ENCODE results near the gene INHBE. TPM values are rescaled to one million over a fixed set of nuclear protein-coding genes. Genes with fewer than 3 reads are reported as not detected.

INHBE gene
- total RNA-seq, 1 donor from 2014 or later = 0.27 TPM

GRCh38 chr12:57481671-57482070, 26.6 kb downstream of the INHBE start:
- H3K4me3 Mint-ChIP-seq = no peak overlapping the region
- TF ChIP-seq CTCF (conservative IDR thresholded peaks at IDR 0.05) = no peak
- no peaks in the 10 kb centered on the region for H3K9me3 Mint-ChIP-seq
- H3K27ac Mint-ChIP-seq = no peak overlapping the region
- H3K27me3 Mint-ChIP-seq = peaks cover 55% of the 10 kb centered on the region
- DNase-seq (ENCODE audit: extremely low spot score, unreplicated experiment) = no peak
- H3K4me1 Mint-ChIP-seq (ENCODE audit: unreplicated experiment) = peaks cover 10% of the 10 kb centered on the region
- H3K36me3 Mint-ChIP-seq = no peaks in the 10 kb centered on the region

- Mint-ChIP-seq H3K36me3 (peaks cover 4% of the 10 kb centered on the region), H3K27ac (peak overlapping the region; percentile 30), H3K9me3 (no peaks in the 10 kb centered on the region), H3K4me1 (ENCODE audit: unreplicated experiment) (peaks cover 16% of the 10 kb centered on the region), H3K4me3 (no peak overlapping the region), H3K27me3 (peaks cover 37% of the 10 kb centered on the region)
- DNase-seq (ENCODE audit: extremely low spot score, unreplicated experiment) = no peak
- no peak for TF ChIP-seq CTCF (conservative IDR thresholded peaks at IDR 0.05)
Measured at GRCh38 chr12:57483466-57483865, 28.4 kb downstream of the INHBE start.

- peaks cover 17% of the 10 kb centered on the region for H3K27me3 Mint-ChIP-seq
- TF ChIP-seq CTCF (conservative IDR thresholded peaks at IDR 0.05) = no peak
- peaks cover 23% of the 10 kb centered on the region for H3K4me1 Mint-ChIP-seq (ENCODE audit: unreplicated experiment)
- DNase-seq (ENCODE audit: extremely low spot score, unreplicated experiment) = no peak
- peaks cover 11% of the 10 kb centered on the region for H3K36me3 Mint-ChIP-seq
- no peaks in the 10 kb centered on the region for H3K9me3 Mint-ChIP-seq
- H3K27ac Mint-ChIP-seq = no peak overlapping the region
- no peak overlapping the region for H3K4me3 Mint-ChIP-seq
Measured at GRCh38 chr12:57485695-57486094, 30.6 kb downstream of the INHBE start.

DNA sequence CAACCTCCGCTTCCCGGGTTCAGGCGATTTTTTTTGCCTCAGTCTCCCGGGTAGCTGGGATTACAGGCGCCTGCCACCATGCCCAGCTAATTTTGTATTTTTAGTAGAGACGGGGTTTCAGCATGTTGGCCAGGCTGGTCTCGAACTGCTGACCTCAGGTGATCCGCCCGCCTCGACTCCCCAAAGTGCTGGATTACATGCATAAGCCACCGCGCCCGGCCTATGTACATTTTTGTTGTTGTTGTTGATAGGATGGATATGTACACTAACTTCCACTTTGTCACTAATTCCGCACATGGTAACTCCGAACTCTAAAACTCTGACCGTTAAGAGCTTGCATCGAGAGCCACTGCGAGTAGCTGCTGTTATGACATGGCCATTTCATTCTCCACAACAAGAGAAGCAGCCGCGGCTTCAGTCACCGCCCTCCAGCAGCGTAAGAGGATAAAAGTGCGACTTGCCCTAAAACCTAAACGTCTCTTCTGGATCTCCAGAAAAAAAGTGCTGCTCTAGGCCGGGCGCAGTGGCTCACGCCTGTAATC, 32.0 kb downstream of the INHBE start:
- TF ChIP-seq CTCF (conservative IDR thresholded peaks at IDR 0.05) = no peak
- H3K27ac Mint-ChIP-seq = no peak overlapping the region

DNA sequence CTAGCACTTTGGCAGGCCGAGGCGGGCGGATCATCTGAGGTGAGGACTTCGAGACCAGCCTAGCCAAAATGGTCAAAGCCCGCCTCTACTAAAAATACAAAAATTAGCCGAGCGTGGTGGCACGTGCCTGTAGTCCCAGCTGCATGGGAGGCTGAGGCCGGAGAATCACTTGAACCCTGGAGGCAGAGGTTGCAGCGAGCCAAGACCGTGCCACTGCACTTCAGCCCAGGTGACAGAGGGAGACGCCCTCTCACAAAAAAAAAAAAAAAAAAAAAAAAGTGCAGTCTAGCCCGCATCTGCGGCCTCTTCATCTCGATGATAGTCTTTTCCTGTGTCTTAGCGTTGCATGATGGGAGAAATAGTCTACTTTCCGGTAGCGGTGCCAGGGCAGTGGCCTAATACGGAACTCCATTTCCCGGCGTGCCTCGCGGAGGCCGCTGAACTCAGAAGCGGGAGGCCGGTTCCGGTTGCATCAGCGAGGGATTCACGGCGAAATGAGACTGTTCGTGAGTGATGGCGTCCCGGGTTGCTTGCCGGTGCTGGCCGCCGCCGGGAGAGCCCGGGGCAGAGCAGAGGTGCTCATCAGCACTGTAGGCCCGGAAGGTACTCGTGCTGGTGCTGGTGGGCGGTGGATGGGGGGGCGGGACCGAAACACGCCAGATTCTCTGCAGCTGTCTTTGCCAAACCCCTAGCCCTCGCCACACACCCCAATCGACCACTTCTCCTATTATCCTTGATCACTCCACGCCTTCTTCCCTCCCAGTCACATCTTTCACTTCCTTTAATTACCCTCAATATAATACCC, 32.7 kb downstream of the INHBE start, which contains the start of gene MARS1:
MARS1 (plus strand) TSS at position 472 of the 805 bp plus-strand sequence; CDS start at position 495, 23 bp downstream.
- Mint-ChIP-seq H3K27me3 (peaks cover 6% of the 10 kb centered on the region), H3K4me1 (ENCODE audit: unreplicated experiment) (peaks cover 20% of the 10 kb centered on the region), H3K4me3 (peak within 1 kb of the TSS; percentile 100), H3K9me3 (no peaks in the 10 kb centered on the region), H3K27ac (peak within 1 kb of the TSS; percentile 92), H3K36me3 (peaks cover 21% of the 10 kb centered on the region)
- TF ChIP-seq CTCF (conservative IDR thresholded peaks at IDR 0.05) = no peak
- peak; percentile 90 for DNase-seq (ENCODE audit: extremely low spot score, unreplicated experiment)

More for the DNA sequence above, 32.0 kb downstream of the INHBE start:
- DNase-seq (ENCODE audit: extremely low spot score, unreplicated experiment) = no peak
- peaks cover 17% of the 10 kb centered on the region for H3K36me3 Mint-ChIP-seq
- no peaks in the 10 kb centered on the region for H3K9me3 Mint-ChIP-seq
- H3K4me1 Mint-ChIP-seq (ENCODE audit: unreplicated experiment) = peaks cover 20% of the 10 kb centered on the region
- H3K4me3 Mint-ChIP-seq = peak overlapping the region; percentile 100
- peaks cover 6% of the 10 kb centered on the region for H3K27me3 Mint-ChIP-seq

Measured in type B pancreatic cell (in vitro differentiated cells).